AG04449 (cell line): ENCODE data around the gene PAPOLB.

Source experiments
- CTCF ChIA-PET: fragments of 350-600 bp; formaldehyde crosslinking; extraction: SDS; loops from one replicate; lab custom pipeline; 2021; ENCODE audit warnings: antibody characterized with exemption; lab: Yijun Ruan, JAX
- POLR2A ChIA-PET: fragments of 400-600, 350-600 bp; formaldehyde crosslinking; extraction: SDS; loops from one replicate; lab custom pipeline; 2020; ENCODE audit warnings: antibody characterized with exemption, inconsistent platforms; lab: Yijun Ruan, JAX
- DNase-seq: peaks from one replicate; pipeline ENCODE4 v3.0.0-alpha.2; 2010; ENCODE audit warnings: low read depth, low spot score
- H3K4me3 ChIP-seq: 2 replicates; pipeline ENCODE4 v1.5.1; 2011; ENCODE audit warnings: low read depth, mild to moderate bottlenecking, control low read depth, low read length
- TF ChIP-seq, protein P1 (sequence below): IDR thresholded peaks from one replicate; pipeline ENCODE4 v1.5.1; 2011; ENCODE audit warnings: mild to moderate bottlenecking, moderate library complexity, low read length, control low read depth, inconsistent platforms; ENCODE audit not compliant: insufficient read depth; ENCODE audit errors: missing control alignments

Gene PAPOLB

GRCh38 chr7:4815121-4815520 lies 46.7 kb downstream of the PAPOLB start:
- H3K4me3 ChIP-seq = no peak overlapping the region
- TF ChIP-seq, protein P1, sequence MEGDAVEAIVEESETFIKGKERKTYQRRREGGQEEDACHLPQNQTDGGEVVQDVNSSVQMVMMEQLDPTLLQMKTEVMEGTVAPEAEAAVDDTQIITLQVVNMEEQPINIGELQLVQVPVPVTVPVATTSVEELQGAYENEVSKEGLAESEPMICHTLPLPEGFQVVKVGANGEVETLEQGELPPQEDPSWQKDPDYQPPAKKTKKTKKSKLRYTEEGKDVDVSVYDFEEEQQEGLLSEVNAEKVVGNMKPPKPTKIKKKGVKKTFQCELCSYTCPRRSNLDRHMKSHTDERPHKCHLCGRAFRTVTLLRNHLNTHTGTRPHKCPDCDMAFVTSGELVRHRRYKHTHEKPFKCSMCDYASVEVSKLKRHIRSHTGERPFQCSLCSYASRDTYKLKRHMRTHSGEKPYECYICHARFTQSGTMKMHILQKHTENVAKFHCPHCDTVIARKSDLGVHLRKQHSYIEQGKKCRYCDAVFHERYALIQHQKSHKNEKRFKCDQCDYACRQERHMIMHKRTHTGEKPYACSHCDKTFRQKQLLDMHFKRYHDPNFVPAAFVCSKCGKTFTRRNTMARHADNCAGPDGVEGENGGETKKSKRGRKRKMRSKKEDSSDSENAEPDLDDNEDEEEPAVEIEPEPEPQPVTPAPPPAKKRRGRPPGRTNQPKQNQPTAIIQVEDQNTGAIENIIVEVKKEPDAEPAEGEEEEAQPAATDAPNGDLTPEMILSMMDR = no peak
- CTCF ChIA-PET = no interaction called here
- DNase-seq = no peak
- POLR2A ChIA-PET = no interaction called here

DNA sequence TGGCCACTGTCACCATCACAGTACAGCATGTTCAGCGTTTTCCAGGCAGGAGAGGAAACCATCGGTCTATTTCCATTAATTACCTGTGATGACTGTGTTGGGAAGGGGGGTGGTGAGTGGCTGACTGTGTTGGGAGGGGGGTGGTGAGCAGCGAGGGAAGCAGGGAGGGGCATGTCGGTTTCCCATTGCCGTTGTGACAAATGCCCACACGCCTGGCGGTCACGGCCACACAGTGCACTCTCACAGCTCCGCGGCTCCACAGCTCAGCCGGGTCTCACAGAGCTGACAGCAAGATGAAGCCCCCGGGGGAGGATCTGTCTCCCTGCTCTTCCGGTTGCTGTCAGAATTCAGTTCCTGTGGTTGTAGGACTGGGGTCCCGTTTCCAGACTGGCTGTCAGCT lies 47.4 kb downstream of the PAPOLB start:
- CTCF ChIA-PET = no interaction called here
- POLR2A ChIA-PET = no interaction called here
- H3K4me3 ChIP-seq = no peak overlapping the region
- DNase-seq = no peak
- TF ChIP-seq, protein P1 = no peak

- no peak overlapping the region for H3K4me3 ChIP-seq
- ChIA-PET CTCF (interaction anchor here (0.9 to 1.8 kb wide), 2 partner anchors 10 to 18 kb away, joined by 3 to 5 read pairs; no protein-coding TSS in a partner anchor), POLR2A (no interaction called here)
- TF ChIP-seq, protein P1 = no peak
- DNase-seq = no peak
Observed at GRCh38 chr7:4809666-4810065, 52.2 kb downstream of the PAPOLB start.

- ChIA-PET CTCF (interaction anchor here (0.9 to 1.8 kb wide), 2 partner anchors 10 to 17 kb away, joined by 3 to 5 read pairs; no protein-coding TSS in a partner anchor), POLR2A (no interaction called here)
- TF ChIP-seq, protein P1 = no peak
- no peak for DNase-seq
- H3K4me3 ChIP-seq = no peak overlapping the region
Observed at GRCh38 chr7:4809091-4809591, 52.7 kb downstream of the PAPOLB start.

DNA sequence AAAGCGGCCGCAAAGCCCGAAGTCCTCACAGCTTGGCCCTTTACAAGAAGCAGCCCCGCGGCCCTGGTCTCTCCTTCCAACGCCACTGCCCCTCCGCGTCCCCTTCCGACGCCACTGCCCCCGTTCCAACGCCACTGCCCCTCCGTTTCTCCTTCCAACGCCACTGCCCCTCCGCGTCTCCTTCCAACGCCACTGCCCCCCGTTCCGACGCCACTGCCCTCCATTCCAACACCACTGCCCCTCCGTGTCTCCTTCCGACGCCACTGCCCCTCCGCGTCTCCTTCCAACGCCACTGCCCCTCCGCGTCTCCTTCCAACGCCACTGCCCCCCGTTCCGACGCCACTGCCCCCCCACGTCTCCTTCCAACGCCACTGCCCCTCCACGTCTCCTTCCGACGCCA lies 53.3 kb downstream of the PAPOLB start:
- TF ChIP-seq, protein P1 = no peak
- CTCF ChIA-PET = interaction anchor here (0.8 to 1.8 kb wide), 3 partner anchors 9 to 16 kb away, joined by 3 to 5 read pairs (median 5); no protein-coding TSS in a partner anchor
- no peak overlapping the region for H3K4me3 ChIP-seq
- no peak for DNase-seq
- POLR2A ChIA-PET = no interaction called here

DNA sequence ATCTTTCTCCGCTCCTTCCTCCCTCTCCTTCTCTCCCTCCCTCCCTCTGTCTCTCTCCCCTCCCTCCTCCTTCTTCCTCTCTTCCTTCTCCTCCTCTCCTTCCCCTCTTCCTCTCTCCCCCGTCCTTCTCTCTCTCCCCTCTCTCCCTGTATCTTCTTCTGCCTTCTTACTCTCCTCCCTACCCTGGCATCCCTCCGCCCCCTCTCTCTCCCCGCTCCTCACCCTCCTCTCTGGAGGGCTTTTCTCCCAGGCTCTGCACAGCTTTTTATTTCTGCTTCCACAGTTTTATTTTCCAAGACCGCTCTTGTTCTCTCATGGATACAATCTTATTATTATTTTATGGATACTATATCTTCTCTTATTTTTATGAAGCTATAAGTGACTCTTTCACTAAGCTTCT lies 53.8 kb downstream of the PAPOLB start:
- POLR2A ChIA-PET = no interaction called here
- no peak for DNase-seq
- TF ChIP-seq, protein P1 = no peak
- CTCF ChIA-PET = interaction anchor here (0.8 to 1.8 kb wide), 3 partner anchors 9 to 16 kb away, joined by 3 to 5 read pairs (median 5); no protein-coding TSS in a partner anchor
- no peak overlapping the region for H3K4me3 ChIP-seq
